Stomach smooth muscle (tissue), 2 donors: Measurements from ENCODE around the gene SLC4A9.

Experiments
- H3K27ac ChIP-seq: one replicate; pipeline ENCODE4 v1.7.0; 2013; ENCODE audit warnings: mild to moderate bottlenecking, low read length, inconsistent platforms
- H3K27me3 ChIP-seq, 2 donors: one replicate each; pipeline ENCODE4 v1.7.0; 2013; ENCODE audit warnings: low read length in 2 of 2; ENCODE audit not compliant: insufficient read depth in 2 of 2, control insufficient read depth in 1 of 2
- H3K36me3 ChIP-seq, 2 donors: one replicate each; pipeline ENCODE4 v1.7.0; 2013; ENCODE audit warnings: low read length in 2 of 2; ENCODE audit not compliant: control insufficient read depth in 2 of 2, insufficient read depth in 2 of 2
- H3K4me1 ChIP-seq: one replicate; pipeline ENCODE4 v1.7.0; 2013; ENCODE audit warnings: low read length; ENCODE audit not compliant: control insufficient read depth, insufficient read depth
- H3K4me3 ChIP-seq, 2 donors: one replicate each; pipeline ENCODE4 v1.7.0; 2013; ENCODE audit warnings: low read length in 2 of 2
- H3K9ac ChIP-seq, 2 donors: one replicate each; pipeline ENCODE4 v1.7.0; 2013; ENCODE audit warnings: low read length in 2 of 2, mild to moderate bottlenecking in 1 of 2
- H3K9me3 ChIP-seq, 2 donors: one replicate each; pipeline ENCODE4 v1.7.0; 2013; ENCODE audit warnings: low read length in 2 of 2; ENCODE audit not compliant: control insufficient read depth in 2 of 2
- donor health status: healthy.
- donor health status: Pancreatic carcinoma.

SLC4A9 gene

DNA sequence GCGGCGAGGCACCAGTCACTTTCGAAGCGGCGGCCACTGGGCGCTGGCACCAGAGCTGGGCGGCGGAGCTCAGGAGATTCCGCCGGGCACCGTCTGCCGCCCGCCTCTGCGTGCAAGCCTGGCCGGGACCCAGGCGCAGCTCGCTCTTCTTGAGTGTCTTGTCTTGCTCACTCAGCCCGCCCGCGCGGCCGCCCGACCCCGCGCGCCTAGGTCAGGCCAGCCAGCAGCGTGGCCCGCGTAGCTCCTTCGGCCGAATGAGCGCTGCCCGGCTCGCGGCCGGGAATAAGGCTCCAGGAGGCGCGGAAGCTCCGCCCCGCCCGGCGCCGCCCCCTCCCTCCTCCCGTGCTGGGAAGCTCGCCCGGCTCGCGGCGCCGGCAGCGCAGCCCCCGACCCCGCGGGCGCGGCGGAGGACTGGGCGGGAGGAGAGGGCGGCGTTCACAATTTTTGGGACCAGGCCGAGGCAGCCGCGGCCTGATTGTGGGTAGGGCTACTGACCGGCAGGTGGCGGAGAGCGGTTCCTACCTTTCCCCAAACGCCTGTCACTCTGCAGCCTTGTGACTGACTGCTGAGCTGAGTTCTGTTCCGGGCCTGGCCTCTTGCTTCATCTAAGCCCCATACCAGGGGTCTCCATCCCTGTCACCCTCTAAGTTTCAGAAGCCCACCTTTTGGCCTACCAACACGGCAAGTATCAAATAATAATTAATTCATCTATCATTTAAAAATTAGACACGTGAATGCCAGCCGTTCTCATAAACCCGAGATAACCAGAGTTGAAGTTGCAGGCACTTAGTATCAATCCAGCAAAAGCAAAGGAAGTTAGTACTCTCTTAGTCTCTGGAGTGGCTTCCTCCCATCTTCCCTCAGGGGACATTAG, 13.4 kb upstream of the SLC4A9 start, which contains the start of gene HBEGF:
Gene HBEGF, minus strand, starts transcription at position 256 of the 874 bp plus-strand sequence. CDS start 275 bp downstream, outside the sequence.
- no peaks in the 10 kb centered on the region for H3K27me3 ChIP-seq
- peak within 1 kb of the TSS; percentile 77 for H3K27ac ChIP-seq
- peak within 1 kb of the TSS; percentile 79 to 85 for H3K9ac ChIP-seq
- peaks cover 54% of the 10 kb centered on the region for H3K4me1 ChIP-seq
- peak within 1 kb of the TSS; percentile 86 to 89 for H3K4me3 ChIP-seq
- no peaks in the 10 kb centered on the region for H3K36me3 ChIP-seq
- H3K9me3 ChIP-seq, result no peaks in the 10 kb centered on the region

DNA sequence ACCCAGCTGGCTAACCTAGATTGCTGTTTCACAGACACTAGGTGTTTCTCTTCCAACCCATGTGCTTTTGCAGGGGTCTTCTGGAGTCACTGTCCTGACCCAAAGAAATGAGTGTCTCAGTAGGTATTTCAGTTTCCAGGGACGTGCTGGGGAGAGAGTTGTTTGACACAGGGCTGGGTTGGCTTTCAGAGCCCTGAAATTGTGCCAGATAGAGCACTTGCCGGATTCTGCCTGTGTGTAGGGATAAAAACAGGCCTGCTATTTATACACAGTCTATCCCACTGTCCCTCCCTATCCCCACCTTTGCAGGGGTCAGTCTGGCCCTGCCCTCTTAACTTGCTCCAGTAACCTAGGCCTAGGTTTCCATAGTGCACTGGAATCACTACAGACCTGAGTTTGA, 12.6 kb upstream of the SLC4A9 start:
- peak overlapping the region in 1 of 2 donors; percentile 85 for H3K9ac ChIP-seq
- peak overlapping the region; percentile 77 for H3K27ac ChIP-seq
- H3K36me3 ChIP-seq, result no peaks in the 10 kb centered on the region
- H3K9me3 ChIP-seq, result no peaks in the 10 kb centered on the region
- no peaks in the 10 kb centered on the region for H3K27me3 ChIP-seq
- peak overlapping the region in 1 of 2 donors; percentile 86 for H3K4me3 ChIP-seq
- H3K4me1 ChIP-seq, result peaks cover 46% of the 10 kb centered on the region

DNA sequence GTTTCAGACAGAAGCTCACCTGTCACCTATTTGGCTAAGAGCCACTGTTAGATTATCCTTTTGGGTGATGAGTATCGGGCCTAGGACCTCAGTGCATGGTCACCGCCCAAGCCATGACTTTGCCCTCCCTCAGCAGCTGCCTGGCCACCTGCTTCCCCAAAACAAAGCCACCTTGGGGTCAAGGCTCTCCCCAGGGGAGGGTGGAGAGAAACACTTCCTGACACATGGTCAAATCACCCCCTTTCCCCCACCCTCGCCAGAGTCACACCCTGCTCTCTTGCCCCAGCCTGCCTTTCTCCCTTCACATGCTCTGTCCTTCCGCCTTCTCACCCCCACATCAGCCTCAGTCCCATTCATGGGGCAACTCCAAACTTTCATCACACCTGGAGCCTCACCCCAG, 11.9 kb upstream of the SLC4A9 start:
- Histone ChIP-seq H3K27ac (peak overlapping the region; percentile 24), H3K36me3 (no peaks in the 10 kb centered on the region), H3K4me1 (peaks cover 39% of the 10 kb centered on the region), H3K27me3 (no peaks in the 10 kb centered on the region), H3K9me3 (no peaks in the 10 kb centered on the region), H3K4me3 (no peak overlapping the region), H3K9ac (no peak overlapping the region)

DNA sequence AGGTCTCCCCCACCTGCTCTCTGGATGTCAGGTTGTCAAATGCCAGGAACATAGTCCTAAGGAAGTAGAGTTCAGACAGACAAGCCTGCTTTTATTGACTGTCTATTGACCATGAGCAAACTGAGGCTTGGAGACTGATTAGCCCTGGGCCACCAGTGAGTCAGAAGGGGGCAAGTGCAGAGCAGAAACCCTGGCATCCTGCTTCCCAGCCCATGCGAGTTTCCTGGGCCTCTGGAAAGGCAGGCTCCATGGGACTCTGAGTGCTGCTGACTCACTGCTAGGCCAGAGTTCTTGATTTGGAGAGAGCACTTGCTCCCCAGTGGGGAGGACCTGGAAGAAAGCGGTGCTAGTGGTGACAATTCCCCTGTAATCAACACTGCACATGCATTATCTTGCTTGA, 10.8 kb upstream of the SLC4A9 start:
- no peaks in the 10 kb centered on the region for H3K9me3 ChIP-seq
- no peak overlapping the region for H3K9ac ChIP-seq
- no peaks in the 10 kb centered on the region for H3K27me3 ChIP-seq
- H3K4me1 ChIP-seq, result peaks cover 33% of the 10 kb centered on the region
- no peak overlapping the region for H3K27ac ChIP-seq
- no peak overlapping the region for H3K4me3 ChIP-seq
- H3K36me3 ChIP-seq, result no peaks in the 10 kb centered on the region

DNA sequence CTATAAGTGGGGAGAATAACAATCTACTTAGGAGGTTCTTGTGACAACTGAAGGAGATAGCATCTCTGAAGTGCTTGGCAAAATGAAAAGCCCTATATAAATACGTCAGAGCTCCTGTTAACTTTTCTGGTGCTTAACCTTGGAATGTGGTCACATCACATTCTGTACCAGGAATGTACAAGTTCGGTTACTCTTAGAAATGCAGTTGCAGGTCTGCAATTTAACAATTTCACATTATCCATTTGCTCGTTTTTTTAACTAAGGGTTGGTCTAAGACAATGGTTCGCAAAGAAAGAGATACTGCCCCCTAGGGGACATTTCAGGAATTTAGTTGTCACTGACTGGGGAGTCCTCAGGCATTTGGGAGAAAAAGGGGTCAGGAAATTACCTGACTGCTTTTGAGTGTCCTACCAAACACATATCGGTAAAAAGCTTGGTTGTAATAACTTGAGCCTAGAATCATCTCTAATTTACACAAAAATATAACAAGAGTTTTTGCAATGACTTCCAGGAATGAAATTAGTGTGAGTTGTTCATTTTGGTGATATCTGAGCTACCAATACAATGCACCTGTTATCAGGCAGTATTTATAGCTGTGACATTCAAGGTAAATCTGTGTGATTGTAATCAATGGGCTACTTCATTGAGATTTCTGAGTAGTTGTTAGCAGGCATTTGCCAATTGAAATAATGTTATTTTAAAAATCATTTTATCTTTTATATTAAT, 8.2 kb upstream of the SLC4A9 start:
- Histone ChIP-seq H3K4me1 (peaks cover 16% of the 10 kb centered on the region), H3K9me3 (no peaks in the 10 kb centered on the region), H3K9ac (no peak overlapping the region), H3K4me3 (no peak overlapping the region), H3K36me3 (no peaks in the 10 kb centered on the region), H3K27me3 (no peaks in the 10 kb centered on the region), H3K27ac (no peak overlapping the region)

DNA sequence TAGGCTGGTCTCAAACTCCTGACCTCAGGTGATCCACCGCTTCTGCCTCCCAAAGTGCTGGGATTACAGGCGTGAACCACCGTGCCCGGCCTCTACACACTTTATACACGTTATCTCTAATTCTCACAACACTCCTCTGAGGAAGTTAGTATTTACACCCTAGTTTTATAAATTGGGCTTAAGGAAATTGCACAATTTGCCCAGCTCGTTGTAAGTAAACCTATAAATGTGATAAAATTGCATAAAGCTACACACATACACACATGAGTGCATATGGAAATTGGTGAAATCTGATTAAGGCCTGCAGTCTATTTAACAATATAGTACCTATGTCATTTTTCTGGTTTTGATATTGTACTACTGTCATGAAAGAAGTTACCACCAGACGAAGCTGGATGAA, 4.4 kb upstream of the SLC4A9 start:
- peaks cover 11% of the 10 kb centered on the region for H3K4me1 ChIP-seq
- no peaks in the 10 kb centered on the region for H3K9me3 ChIP-seq
- no peak overlapping the region for H3K9ac ChIP-seq
- H3K27ac ChIP-seq, result no peak overlapping the region
- H3K36me3 ChIP-seq, result no peaks in the 10 kb centered on the region
- no peaks in the 10 kb centered on the region for H3K27me3 ChIP-seq
- H3K4me3 ChIP-seq, result no peak overlapping the region

DNA sequence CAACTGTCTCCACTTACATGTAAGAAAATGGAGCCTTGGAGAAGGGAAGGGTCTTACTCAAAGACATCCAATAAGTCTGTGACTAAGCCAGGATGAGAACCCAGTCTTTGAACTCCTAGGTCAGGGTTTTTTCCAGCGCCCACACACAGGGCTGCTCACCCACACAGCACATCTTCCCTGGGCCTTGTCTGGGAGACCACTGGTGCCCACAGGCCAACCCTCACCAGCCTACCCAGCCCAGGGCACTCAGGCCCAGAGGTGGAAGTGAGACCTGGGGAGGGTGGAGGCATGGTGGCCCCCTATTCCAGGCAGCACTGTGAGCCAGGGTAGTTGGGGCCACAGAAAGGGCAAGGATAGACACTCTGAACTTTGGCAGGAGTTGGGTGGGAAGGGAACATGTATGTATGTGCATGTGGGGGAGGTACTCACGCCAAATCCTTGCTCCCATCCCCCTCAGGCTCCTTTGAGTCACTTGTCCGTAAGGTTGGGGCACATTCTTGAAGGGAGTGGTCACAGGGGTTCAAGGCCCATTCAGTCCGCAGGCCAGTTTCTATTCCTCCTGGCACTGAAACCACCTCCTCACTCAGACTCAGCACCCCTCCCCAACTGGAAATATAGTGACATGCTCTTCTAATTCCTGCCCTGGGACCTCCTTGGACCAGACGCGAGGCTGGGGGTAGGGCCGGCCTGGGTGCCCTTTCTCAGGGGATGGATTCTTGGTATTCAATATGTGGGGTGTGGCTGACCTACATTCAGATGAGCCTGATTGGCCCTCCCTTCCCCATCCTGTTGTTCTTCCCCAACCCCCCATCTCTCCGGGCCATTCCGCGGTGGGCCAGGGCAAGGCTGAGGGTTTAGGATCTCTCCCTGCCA, 2.9 kb upstream of the SLC4A9 start:
- no peaks in the 10 kb centered on the region for H3K27me3 ChIP-seq
- no peaks in the 10 kb centered on the region for H3K9me3 ChIP-seq
- H3K9ac ChIP-seq, result no peak overlapping the region
- no peaks in the 10 kb centered on the region for H3K36me3 ChIP-seq
- peak overlapping the region in 1 of 2 donors; percentile 58 for H3K4me3 ChIP-seq
- peaks cover 8% of the 10 kb centered on the region for H3K4me1 ChIP-seq
- H3K27ac ChIP-seq, result no peak overlapping the region

DNA sequence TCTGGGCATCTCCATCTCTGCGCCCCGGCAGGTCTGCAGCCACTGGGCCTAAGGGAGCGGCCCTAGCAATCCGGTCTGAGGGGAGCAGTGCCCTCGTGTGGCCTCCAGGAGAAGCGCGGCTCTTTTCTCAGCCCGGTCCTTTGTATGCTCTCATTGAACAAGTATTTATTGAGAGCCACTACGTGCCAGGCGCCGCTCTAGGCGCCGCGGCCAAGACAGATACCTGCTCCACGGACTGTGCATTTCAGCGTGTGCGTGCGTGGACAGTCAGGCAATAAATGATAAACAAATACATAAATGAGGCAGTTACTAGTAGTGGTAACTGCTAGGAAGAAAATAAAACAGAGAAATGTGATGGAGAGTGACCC, 2.3 kb upstream of the SLC4A9 start:
- Histone ChIP-seq H3K27me3 (no peaks in the 10 kb centered on the region), H3K36me3 (no peaks in the 10 kb centered on the region), H3K9ac (no peak overlapping the region), H3K4me3 (peak overlapping the region in 1 of 2 donors; percentile 63), H3K27ac (no peak overlapping the region), H3K4me1 (peaks cover 8% of the 10 kb centered on the region), H3K9me3 (no peaks in the 10 kb centered on the region)

DNA sequence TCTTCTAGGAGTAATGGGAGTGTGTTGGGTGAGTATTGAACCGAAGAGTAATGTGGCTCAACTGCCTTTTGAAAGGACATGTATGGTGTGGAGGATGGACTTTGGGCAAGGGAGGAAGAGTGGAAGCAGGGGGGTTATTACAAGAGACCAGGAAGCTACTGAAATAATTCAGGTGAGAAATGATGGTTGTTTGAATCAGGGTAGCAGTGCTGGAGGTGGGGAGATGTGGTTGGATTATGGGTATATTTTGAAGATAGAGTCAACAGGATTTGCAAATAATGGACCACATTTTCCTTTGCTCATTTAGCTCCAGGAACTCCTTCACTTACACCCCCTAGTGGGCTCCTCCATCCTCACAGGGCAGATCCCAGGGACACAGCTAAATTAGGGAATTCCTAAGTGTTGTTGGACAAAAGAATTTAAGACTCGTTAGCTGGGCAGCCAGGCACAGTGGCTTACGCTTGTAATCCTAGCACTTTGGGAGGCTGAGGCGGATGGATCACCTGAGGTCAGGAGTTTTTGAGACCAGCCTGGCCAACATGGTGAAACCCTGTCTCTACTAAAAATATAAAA, 1.2 kb upstream of the SLC4A9 start:
- no peak overlapping the region for H3K27ac ChIP-seq
- H3K4me3 ChIP-seq, result no peak overlapping the region
- no peak overlapping the region for H3K9ac ChIP-seq
- peaks cover 13% of the 10 kb centered on the region for H3K4me1 ChIP-seq
- no peaks in the 10 kb centered on the region for H3K27me3 ChIP-seq
- H3K9me3 ChIP-seq, result no peaks in the 10 kb centered on the region
- H3K36me3 ChIP-seq, result no peaks in the 10 kb centered on the region
